ENCODE results near the gene PI4K2A. TPM values are rescaled to one million over a fixed set of nuclear protein-coding genes. Genes with fewer than 3 reads are reported as not detected.

PI4K2A gene
- total RNA-seq (ENCODE audit: low replicate concordance) = 11.9 and 20.3 TPM in 2 replicates

GRCh38 chr10:97640174-97640867 lies at the start of gene PI4K2A:
TSS of gene PI4K2A (plus strand) at chr10:97640671. CDS start at chr10:97640743, 72 bp downstream.
- H3K27me3 ChIP-seq = no peaks in the 10 kb centered on the region
- H3K79me2 ChIP-seq (ENCODE audit: low read depth) = peaks cover 43% of the 10 kb centered on the region
- TF ChIP-seq EZH2phosphoT487 (IDR thresholded peaks at IDR 0.05) = no peak
- no peak for TF ChIP-seq EZH2 (IDR thresholded peaks at IDR 0.05)
- no peak for TF ChIP-seq CTCF (IDR thresholded peaks at IDR 0.05)
- H3K4me2 ChIP-seq = peak within 1 kb of the TSS; percentile 91
- H3K27me3 Mint-ChIP-seq (ENCODE audit: insufficient read depth, low read depth) = peaks cover 8% of the 10 kb centered on the region
- no peaks in the 10 kb centered on the region for H3K9me3 Mint-ChIP-seq
- peaks cover 20% of the 10 kb centered on the region for H3K4me1 Mint-ChIP-seq
- no peaks in the 10 kb centered on the region for H3K36me3 ChIP-seq
- H2AFZ ChIP-seq (replicated peaks) = peak within 1 kb of the TSS; percentile 22
- peaks cover 16% of the 10 kb centered on the region for H3F3A ChIP-seq (ENCODE audit: low read depth)
- peak within 1 kb of the TSS; percentile 99 for H3K4me3 Mint-ChIP-seq
- peak within 1 kb of the TSS; percentile 56 for H3K9ac ChIP-seq
- H3K27ac Mint-ChIP-seq = peak within 1 kb of the TSS; percentile 85
- DNase-seq (ENCODE audit: low spot score) = peak; percentile 100
- peaks cover 11% of the 10 kb centered on the region for H3K4me1 ChIP-seq
- H3K36me3 Mint-ChIP-seq = peaks cover 12% of the 10 kb centered on the region
- peaks cover 31% of the 10 kb centered on the region for H4K20me1 ChIP-seq (ENCODE audit: low read depth)
- H3K9me3 ChIP-seq (ENCODE audit: low read depth) = no peaks in the 10 kb centered on the region
- H3K27ac ChIP-seq = peak within 1 kb of the TSS; percentile 22
- H3K4me3 ChIP-seq = peak within 1 kb of the TSS; percentile 76

- H3K79me2 ChIP-seq (ENCODE audit: low read depth) = no peaks in the 10 kb centered on the region
- no peaks in the 10 kb centered on the region for H3K36me3 Mint-ChIP-seq
- H3K36me3 ChIP-seq = no peaks in the 10 kb centered on the region
- H3K9ac ChIP-seq = no peak overlapping the region
- H3K4me1 Mint-ChIP-seq = peaks cover 7% of the 10 kb centered on the region
- no peak overlapping the region for H3K4me3 Mint-ChIP-seq
- H3F3A ChIP-seq (ENCODE audit: low read depth) = no peaks in the 10 kb centered on the region
- no peak overlapping the region for H2AFZ ChIP-seq (replicated peaks)
- no peak overlapping the region for H3K27ac ChIP-seq
- no peak for DNase-seq (ENCODE audit: low spot score)
- H3K27ac Mint-ChIP-seq = no peak overlapping the region
- no peaks in the 10 kb centered on the region for H3K4me1 ChIP-seq
- H3K9me3 Mint-ChIP-seq = no peaks in the 10 kb centered on the region
- H3K9me3 ChIP-seq (ENCODE audit: low read depth) = no peaks in the 10 kb centered on the region
- H3K27me3 ChIP-seq = no peaks in the 10 kb centered on the region
- no peak overlapping the region for H3K4me3 ChIP-seq
- no peaks in the 10 kb centered on the region for H4K20me1 ChIP-seq (ENCODE audit: low read depth)
- TF ChIP-seq CTCF (IDR thresholded peaks at IDR 0.05) (no peak), EZH2phosphoT487 (IDR thresholded peaks at IDR 0.05) (no peak), EZH2 (IDR thresholded peaks at IDR 0.05) (no peak)
- H3K4me2 ChIP-seq = no peak overlapping the region
- peaks cover 4% of the 10 kb centered on the region for H3K27me3 Mint-ChIP-seq (ENCODE audit: insufficient read depth, low read depth)
These were observed 49.5 kb upstream of the PI4K2A start for GRCh38 chr10:97590748-97591495.

- Histone ChIP-seq H3K79me2 (ENCODE audit: low read depth) (no peaks in the 10 kb centered on the region), H3K4me3 (no peak overlapping the region), H3F3A (ENCODE audit: low read depth) (no peaks in the 10 kb centered on the region), H3K27me3 (no peaks in the 10 kb centered on the region), H3K36me3 (no peaks in the 10 kb centered on the region), H3K4me1 (no peaks in the 10 kb centered on the region), H3K4me2 (no peak overlapping the region), H2AFZ (replicated peaks) (no peak overlapping the region), H3K9me3 (ENCODE audit: low read depth) (no peaks in the 10 kb centered on the region), H3K27ac (no peak overlapping the region), H3K9ac (no peak overlapping the region), H4K20me1 (ENCODE audit: low read depth) (no peaks in the 10 kb centered on the region)
- Mint-ChIP-seq H3K27me3 (ENCODE audit: insufficient read depth, low read depth) (peaks cover 2% of the 10 kb centered on the region), H3K9me3 (no peaks in the 10 kb centered on the region), H3K4me1 (peaks cover 22% of the 10 kb centered on the region), H3K27ac (no peak overlapping the region), H3K36me3 (no peaks in the 10 kb centered on the region), H3K4me3 (no peak overlapping the region)
- no peak for DNase-seq (ENCODE audit: low spot score)
- no peak for TF ChIP-seq EZH2phosphoT487 (IDR thresholded peaks at IDR 0.05)
- no peak for TF ChIP-seq EZH2 (IDR thresholded peaks at IDR 0.05)
- TF ChIP-seq CTCF (IDR thresholded peaks at IDR 0.05) = no peak
These were observed 47.0 kb upstream of the PI4K2A start for GRCh38 chr10:97593421-97593820.

Measured in neural progenitor cell (in vitro differentiated cells).